CD4-positive, alpha-beta T cell treated with Interleukin-6 for 4 hours (primary cell): ENCODE measurements around the gene ADGRV1.

Experiments used
- DNase-seq: peaks from one replicate; pipeline ENCODE4 v3.0.0-alpha.2; 2020; ENCODE audit warnings: mixed read lengths

ADGRV1 gene

GRCh38 chr5:91079037-91079436 is 520.4 kb downstream of the ADGRV1 start:
- no peak for DNase-seq

GRCh38 chr5:91089758-91090157 is 531.2 kb downstream of the ADGRV1 start:
- DNase-seq, result no peak

GRCh38 chr5:91090995-91091394 is 532.4 kb downstream of the ADGRV1 start:
- DNase-seq, result no peak

- DNase-seq, result no peak
These were observed 533.1 kb downstream of the ADGRV1 start for GRCh38 chr5:91091471-91092234.

GRCh38 chr5:91092859-91093783 is 534.5 kb downstream of the ADGRV1 start:
- no peak for DNase-seq

- no peak for DNase-seq
These were observed 536.7 kb downstream of the ADGRV1 start for GRCh38 chr5:91095313-91095712.

GRCh38 chr5:91095786-91096385 is 537.3 kb downstream of the ADGRV1 start:
- no peak for DNase-seq

- DNase-seq, result no peak
These were observed 539.9 kb downstream of the ADGRV1 start for GRCh38 chr5:91098541-91098940.

- peak; percentile 46 for DNase-seq
These were observed 543.2 kb downstream of the ADGRV1 start for GRCh38 chr5:91101600-91102379.

GRCh38 chr5:91103353-91104061 is 544.9 kb downstream of the ADGRV1 start:
- DNase-seq, result no peak

GRCh38 chr5:91104062-91104448 is 545.5 kb downstream of the ADGRV1 start:
- DNase-seq, result no peak

- no peak for DNase-seq
These were observed 548.4 kb downstream of the ADGRV1 start for GRCh38 chr5:91106842-91107511.

GRCh38 chr5:91109634-91110033 is 551.0 kb downstream of the ADGRV1 start:
- DNase-seq, result no peak

- DNase-seq, result no peak
These were observed 552.1 kb downstream of the ADGRV1 start for GRCh38 chr5:91110686-91111085.

- no peak for DNase-seq
These were observed 553.1 kb downstream of the ADGRV1 start for GRCh38 chr5:91111473-91112238.

GRCh38 chr5:91114658-91115057 is 556.1 kb downstream of the ADGRV1 start:
- DNase-seq, result no peak

GRCh38 chr5:91118354-91118753 is 559.8 kb downstream of the ADGRV1 start:
- no peak for DNase-seq

GRCh38 chr5:91118796-91119195 is 560.2 kb downstream of the ADGRV1 start:
- DNase-seq, result no peak

GRCh38 chr5:91119217-91119616 is 560.6 kb downstream of the ADGRV1 start:
- DNase-seq, result no peak

GRCh38 chr5:91119981-91120850 is 561.6 kb downstream of the ADGRV1 start:
- DNase-seq, result no peak
